GM21737 (cell line): Measurements from ENCODE around the gene PPCDC.
A peak's percentile ranks its signal among the peaks of the same experiment; 100 is the strongest.

Source experiments
- ATAC-seq: cut with Tn5 transposase; IDR thresholded peaks from one replicate; pipeline ENCODE4 v1.9.1; 2021; ENCODE audit warnings: mild to moderate bottlenecking, moderate library complexity; ENCODE audit not compliant: unreplicated experiment

PPCDC gene

DNA sequence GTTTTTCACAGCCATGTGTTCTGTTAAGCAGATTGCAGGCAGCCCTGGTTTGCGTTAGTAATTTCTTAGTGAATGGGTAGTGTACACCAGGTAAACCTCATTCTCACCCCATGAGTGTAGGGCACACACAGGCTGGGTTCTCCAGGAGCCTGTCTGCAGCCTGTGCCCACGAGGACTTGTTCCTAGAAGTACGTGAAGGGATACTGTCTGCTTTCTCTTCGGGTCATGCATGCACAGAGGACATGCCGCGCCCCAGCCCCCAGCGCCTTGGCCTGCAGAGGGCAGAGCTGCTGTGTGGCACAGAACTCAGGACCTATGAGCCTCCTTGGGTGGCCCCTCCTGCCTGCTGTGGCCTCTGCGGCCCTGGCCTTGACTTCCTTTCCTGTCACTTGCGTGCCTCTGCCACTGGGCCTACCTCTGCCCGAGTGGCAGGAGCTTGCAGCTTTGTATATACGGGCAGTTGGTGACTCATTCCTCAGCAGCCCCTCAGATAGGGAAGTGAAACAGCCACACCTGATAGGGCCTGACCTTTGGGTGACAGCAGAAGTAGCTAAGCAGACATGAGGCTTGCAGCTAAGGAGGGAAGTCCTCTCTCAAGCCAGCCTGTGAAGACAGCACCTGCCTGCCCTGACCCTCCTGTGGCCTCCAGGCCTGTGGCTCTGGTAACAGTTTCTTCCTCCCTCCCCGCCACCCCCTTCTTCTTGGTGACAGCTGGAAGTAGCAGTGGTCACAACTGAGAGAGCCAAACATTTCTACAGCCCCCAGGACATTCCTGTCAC, 19.5 kb downstream of the PPCDC start:
- peak; percentile 61 for ATAC-seq

- ATAC-seq = peak; percentile 24
These were observed 20.3 kb downstream of the PPCDC start for GRCh38 chr15:75043509-75044257.

DNA sequence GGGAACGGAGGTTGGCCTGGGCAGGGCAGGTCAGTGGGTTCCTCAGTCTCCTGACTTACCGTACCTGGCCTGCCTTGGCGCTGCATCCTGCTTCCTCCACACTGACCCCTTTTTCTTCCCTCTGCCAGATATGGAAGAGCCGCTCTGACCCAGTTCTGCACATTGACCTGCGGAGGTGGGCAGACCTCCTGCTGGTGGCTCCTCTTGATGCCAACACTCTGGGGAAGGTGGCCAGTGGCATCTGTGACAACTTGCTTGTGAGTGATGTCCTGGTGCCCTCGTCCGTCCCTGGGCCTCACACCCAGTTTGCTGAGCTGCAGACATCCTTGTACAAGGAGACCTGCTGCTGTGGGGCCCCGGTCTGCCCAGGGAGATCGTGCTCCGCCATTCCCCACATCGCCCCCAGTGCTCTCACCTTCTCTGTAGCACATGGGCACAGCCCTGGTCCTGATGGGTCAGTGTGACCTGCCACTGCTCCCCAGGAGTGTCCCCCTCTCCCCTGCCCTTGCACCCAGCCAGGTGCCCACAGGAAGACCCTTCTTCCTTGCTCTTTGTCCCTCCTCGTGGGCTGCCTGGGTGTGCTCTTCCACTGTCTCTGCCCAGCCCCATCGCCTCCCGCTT, 21.0 kb downstream of the PPCDC start:
- no peak for ATAC-seq

DNA sequence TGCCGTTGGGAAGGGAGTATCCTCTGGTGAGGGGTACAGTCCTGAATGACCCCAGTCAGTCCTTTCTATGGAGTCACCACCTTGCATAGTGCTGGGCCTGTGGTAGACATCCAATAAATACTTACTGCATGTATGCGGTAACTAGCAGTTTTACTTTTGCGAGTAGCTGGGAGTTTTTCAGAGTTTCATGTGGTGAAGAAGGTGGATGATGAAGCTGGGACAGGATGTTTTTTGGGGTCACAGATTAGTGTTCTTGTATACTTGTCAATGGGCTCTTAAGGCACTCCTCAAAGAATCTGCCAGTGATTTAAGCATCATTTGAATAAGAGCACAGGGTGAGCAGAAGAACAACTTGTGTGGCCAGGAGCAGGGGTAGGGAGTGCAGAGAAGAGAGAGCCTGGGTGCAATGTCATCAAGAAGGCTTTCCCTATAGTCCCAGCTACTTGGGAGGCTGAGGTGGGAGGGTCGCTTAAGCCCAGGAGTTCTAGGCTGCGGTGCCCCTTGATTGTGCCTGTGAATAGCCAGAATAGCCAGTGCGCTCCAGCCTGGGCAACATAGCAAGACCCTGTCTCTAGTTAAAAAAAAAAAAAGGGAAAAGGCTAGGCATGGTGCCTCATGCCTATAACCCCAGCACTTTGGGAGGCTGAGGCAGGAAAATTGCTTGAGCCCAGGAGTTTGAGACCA, 22.1 kb downstream of the PPCDC start:
- ATAC-seq = no peak

DNA sequence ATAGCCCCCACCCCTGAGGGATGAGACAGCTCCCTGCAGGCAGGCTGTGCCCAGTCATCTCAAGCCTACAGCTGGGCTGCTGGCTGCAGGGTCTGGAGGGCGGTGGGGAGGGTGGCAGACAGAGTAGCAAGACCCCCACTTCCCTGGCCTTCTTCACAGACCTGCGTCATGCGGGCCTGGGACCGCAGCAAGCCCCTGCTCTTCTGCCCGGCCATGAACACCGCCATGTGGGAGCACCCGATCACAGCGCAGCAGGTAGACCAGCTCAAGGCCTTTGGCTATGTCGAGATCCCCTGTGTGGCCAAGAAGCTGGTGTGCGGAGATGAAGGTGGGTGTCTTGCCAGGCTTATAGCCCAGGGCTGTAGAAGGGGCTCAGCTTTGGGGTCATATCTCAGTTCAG, 25.0 kb downstream of the PPCDC start:
- ATAC-seq = no peak

DNA sequence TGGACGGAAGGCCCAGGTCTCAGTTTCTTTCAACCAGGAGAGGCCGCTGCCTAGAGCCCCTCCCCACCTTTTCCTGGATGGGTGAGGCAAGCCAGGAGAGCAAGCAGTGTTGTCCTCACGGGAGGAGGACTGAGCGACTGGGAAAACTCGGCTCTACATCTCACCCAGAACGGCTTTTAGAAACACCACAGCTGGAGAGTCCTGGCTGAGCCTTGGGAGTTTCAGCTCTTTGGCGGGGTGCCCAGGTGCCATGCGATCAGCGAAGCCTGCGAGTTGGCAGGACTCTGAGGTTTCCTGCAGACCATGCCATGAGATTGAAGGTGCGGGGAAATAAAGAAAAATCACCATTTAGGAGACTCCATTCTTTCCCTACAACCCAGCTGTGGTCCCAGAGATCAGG, 26.0 kb downstream of the PPCDC start:
- no peak for ATAC-seq

GRCh38 chr15:75050283-75050682, 26.9 kb downstream of the PPCDC start:
- ATAC-seq = no peak

- ATAC-seq = no peak
These were observed 27.8 kb downstream of the PPCDC start for GRCh38 chr15:75051191-75051608.

DNA sequence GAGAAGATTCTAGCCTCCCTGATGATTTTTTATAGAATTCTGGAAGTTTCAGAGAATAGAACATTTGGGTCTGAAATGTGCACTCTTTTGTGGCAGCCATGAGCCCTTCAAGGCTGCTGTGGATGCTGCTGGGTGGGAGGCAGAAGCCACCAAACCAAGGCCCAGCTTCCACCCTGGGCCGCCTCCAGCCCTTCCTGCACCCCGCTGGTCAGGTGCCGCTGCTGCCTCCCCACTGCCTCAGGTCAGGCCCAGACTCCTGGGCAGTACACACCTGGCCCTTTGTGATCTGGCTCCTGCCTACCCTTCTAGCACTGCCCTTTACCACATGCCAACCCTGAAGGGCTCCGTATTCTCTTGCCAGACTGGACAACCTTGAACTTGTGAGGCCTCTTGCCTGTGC, 28.3 kb downstream of the PPCDC start:
- ATAC-seq = no peak

- no peak for ATAC-seq
These were observed 29.8 kb downstream of the PPCDC start for GRCh38 chr15:75052972-75053747.

- no peak for ATAC-seq
These were observed 30.3 kb downstream of the PPCDC start for GRCh38 chr15:75053748-75054125.

- ATAC-seq = no peak
These were observed 30.9 kb downstream of the PPCDC start for GRCh38 chr15:75054172-75054897.

- no peak for ATAC-seq
These were observed 32.6 kb downstream of the PPCDC start for GRCh38 chr15:75056036-75056435.

GRCh38 chr15:75058127-75058905, 34.9 kb downstream of the PPCDC start:
- ATAC-seq = no peak

GRCh38 chr15:75059607-75060006, 36.2 kb downstream of the PPCDC start:
- ATAC-seq = no peak

DNA sequence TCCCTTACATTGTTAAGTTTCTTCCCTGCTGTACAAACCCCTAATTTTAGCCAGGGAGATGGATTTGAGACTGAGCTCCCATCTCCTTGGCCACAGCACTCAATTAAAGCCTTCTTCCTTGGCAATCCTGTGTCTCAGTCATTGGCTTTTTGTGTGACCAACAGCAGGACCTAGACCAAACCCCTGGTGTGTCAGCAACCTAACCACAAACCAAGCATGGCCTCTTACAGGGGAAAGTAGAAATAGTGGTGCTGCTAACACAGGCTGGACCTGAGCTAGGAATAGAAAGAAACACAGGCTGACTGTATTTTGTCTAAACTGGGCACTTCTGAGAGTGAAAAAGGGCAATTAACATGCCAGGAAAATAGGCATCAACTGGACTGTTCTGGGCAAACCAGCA, 37.9 kb downstream of the PPCDC start:
- no peak for ATAC-seq

DNA sequence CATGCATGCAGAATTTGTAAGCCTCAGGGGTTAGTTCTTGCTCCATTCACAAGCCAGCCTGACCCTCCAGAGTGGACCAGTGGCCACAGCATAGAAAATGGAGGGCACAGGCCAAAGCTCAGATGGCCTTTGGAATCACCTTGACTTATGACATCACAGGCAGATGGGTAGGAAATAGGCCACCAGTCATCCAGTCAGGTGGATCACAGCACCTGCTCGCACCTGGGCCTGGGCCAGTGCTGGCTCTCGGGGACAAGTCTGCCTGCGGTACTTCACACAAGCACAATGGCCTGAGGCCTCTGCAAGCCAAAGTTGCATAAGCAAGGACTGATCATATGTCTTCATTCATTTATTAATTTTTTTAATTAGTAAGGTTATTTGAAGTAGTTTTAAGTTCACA, 39.3 kb downstream of the PPCDC start:
- no peak for ATAC-seq

GRCh38 chr15:75063338-75063737, 39.9 kb downstream of the PPCDC start:
- ATAC-seq = no peak

GRCh38 chr15:75063889-75064288, 40.5 kb downstream of the PPCDC start:
- no peak for ATAC-seq
